ENCODE data around the gene CNOT6.

GRCh38 chr5:180507661-180508060, 13.5 kb downstream of the CNOT6 start:
- TF ChIP-seq POLR2A (IDR thresholded peaks at IDR 0.05) (no peak), CTCF (IDR thresholded peaks at IDR 0.05 in 4 of 5, conservative IDR thresholded peaks at IDR 0.05 in 1 of 5) (no peak)
